IMR-90 (cell line): ENCODE data around the gene MLLT3. TPM values are rescaled to one million over a fixed set of nuclear protein-coding genes. Genes with fewer than 3 reads are reported as not detected.

Experiments used
- ATAC-seq: fragments of 200-7000 bp; cut with Tn5 transposase; 2 replicates; pipeline ENCODE4 v1.9.1; 2020; ENCODE audit warnings: low read depth, mild to moderate bottlenecking, moderate library complexity
- BruUV-seq: library from RNA; stranded (reverse); fragments of 400-500 nt; replicated peaks from 2 replicates; lab custom pipeline; 2021; lab: Mats Ljungman, UMichigan
- CTCF ChIA-PET: fragments of 300-600 bp; formaldehyde crosslinking; extraction: SDS; loops from one replicate; lab custom pipeline; 2021; ENCODE audit warnings: antibody characterized with exemption; lab: Yijun Ruan, JAX
- POLR2A ChIA-PET: fragments of 300-600 bp; sonication (Branson Sonifier 250); formaldehyde crosslinking; loops from one replicate; lab custom pipeline; 2022; ENCODE audit warnings: antibody characterized with exemption; ENCODE audit not compliant: unreplicated experiment; lab: Charles Lee
- DNase-seq: peaks from one replicate; pipeline ENCODE4 v3.0.0; 2013
- H2AFZ ChIP-seq: replicated peaks from 2 replicates; pipeline ENCODE3; 2013; ENCODE audit warnings: low read length, mild to moderate bottlenecking; ENCODE audit not compliant: poor library complexity
- H2AK5ac ChIP-seq: 2 replicates; pipeline ENCODE4 v1.6.1; 2013; ENCODE audit warnings: low read depth, low read length, inconsistent platforms
- H2AK9ac ChIP-seq: replicated peaks from 2 replicates; pipeline ENCODE3; 2013; ENCODE audit warnings: mild to moderate bottlenecking, low read depth, low read length, moderate library complexity; ENCODE audit not compliant: poor library complexity
- H2BK120ac ChIP-seq: 2 replicates; pipeline ENCODE4 v1.6.1; 2013; ENCODE audit warnings: low read depth, low read length, inconsistent platforms
- H2BK15ac ChIP-seq: 3 replicates; pipeline ENCODE4 v1.6.1; 2013; ENCODE audit warnings: low read depth, low read length, inconsistent platforms
- H2BK20ac ChIP-seq: 2 replicates; pipeline ENCODE4 v1.6.1; 2013; ENCODE audit warnings: low read depth, mild to moderate bottlenecking, inconsistent platforms, low read length, moderate library complexity
- H2BK5ac ChIP-seq: 2 replicates; pipeline ENCODE4 v1.6.1; 2013; ENCODE audit warnings: mild to moderate bottlenecking, low read depth, low read length, inconsistent platforms; ENCODE audit not compliant: poor library complexity, severe bottlenecking
- H3K14ac ChIP-seq: replicated peaks from 2 replicates; pipeline ENCODE4 v1.6.1; 2013; ENCODE audit warnings: low read depth, low read length, inconsistent platforms
- H3K18ac ChIP-seq: 2 replicates; pipeline ENCODE4 v1.6.1; 2013; ENCODE audit warnings: low read depth, low read length, control low read depth
- H3K23ac ChIP-seq: 2 replicates; pipeline ENCODE4 v1.6.1; 2013; ENCODE audit warnings: low read depth, low read length, inconsistent platforms
- H3K27ac ChIP-seq: 2 replicates; pipeline ENCODE4 v1.5.1; 2013; ENCODE audit warnings: mild to moderate bottlenecking, control low read depth, low read length; ENCODE audit not compliant: insufficient read depth
- H3K27me3 ChIP-seq: 2 replicates; pipeline ENCODE4 v1.6.1; 2013; ENCODE audit warnings: low read length; ENCODE audit not compliant: control insufficient read depth, insufficient read depth
- H3K36me3 ChIP-seq: 2 replicates; pipeline ENCODE4 v1.6.1; 2013; ENCODE audit warnings: low read length, mixed read lengths; ENCODE audit not compliant: control insufficient read depth, insufficient read depth
- H3K4ac ChIP-seq: 2 replicates; pipeline ENCODE4 v1.6.1; 2013; ENCODE audit warnings: low read depth, low read length, inconsistent platforms
- H3K4me1 ChIP-seq: 2 replicates; pipeline ENCODE4 v1.6.1; 2013; ENCODE audit warnings: low read length, mixed read lengths; ENCODE audit not compliant: control insufficient read depth, insufficient read depth
- H3K4me2 ChIP-seq: 2 replicates; pipeline ENCODE4 v1.6.1; 2013; ENCODE audit warnings: low read depth, mild to moderate bottlenecking, control low read depth, low read length, moderate library complexity
- H3K4me3 ChIP-seq: 2 replicates; pipeline ENCODE4 v1.5.1; 2013; ENCODE audit warnings: low read depth, mild to moderate bottlenecking, control low read depth, low read length, moderate library complexity; ENCODE audit not compliant: insufficient read depth
- H3K56ac ChIP-seq: 2 replicates; pipeline ENCODE4 v1.6.1; 2013; ENCODE audit warnings: low read length, inconsistent platforms; ENCODE audit not compliant: insufficient read depth; ENCODE audit errors: extremely low read depth
- H3K79me1 ChIP-seq, 2 experiments: 2 replicates each; pipeline ENCODE4 v1.6.1; 2013; ENCODE audit warnings: low read length in 2 of 2, inconsistent platforms in 1 of 2, low read depth in 1 of 2
- H3K9ac ChIP-seq: 2 replicates; pipeline ENCODE4 v1.6.1; 2013; ENCODE audit warnings: low read depth, low read length, control low read depth
- H3K9me1 ChIP-seq: 2 replicates; pipeline ENCODE4 v1.6.1; 2013; ENCODE audit warnings: low read length, inconsistent platforms; ENCODE audit not compliant: insufficient read depth
- H3K9me3 ChIP-seq: 2 replicates; pipeline ENCODE4 v1.6.1; 2013; ENCODE audit warnings: low read length; ENCODE audit not compliant: control insufficient read depth, insufficient read depth
- H4K20me1 ChIP-seq: 2 replicates; pipeline ENCODE4 v1.6.1; 2013; ENCODE audit warnings: low read length, inconsistent platforms; ENCODE audit not compliant: insufficient read depth
- H4K5ac ChIP-seq: 2 replicates; pipeline ENCODE4 v1.6.1; 2013; ENCODE audit warnings: mild to moderate bottlenecking, low read depth, low read length, control low read depth
- H4K8ac ChIP-seq, 2 experiments: 2 replicates each; pipeline ENCODE4 v1.6.1; 2013; ENCODE audit warnings: low read depth in 2 of 2, low read length in 2 of 2, control low read depth in 1 of 2, inconsistent platforms in 1 of 2
- H4K91ac ChIP-seq: 2 replicates; pipeline ENCODE4 v1.6.1; 2013; ENCODE audit warnings: low read depth, low read length, inconsistent platforms; ENCODE audit not compliant: insufficient read depth
- BHLHE40 ChIP-seq: fragments of 150-350 bp; IDR thresholded peaks from 2 replicates; pipeline ENCODE4 v1.6.1; 2016; ENCODE audit warnings: mild to moderate bottlenecking, low read depth, low read length
- CHD1 ChIP-seq: IDR thresholded peaks from 2 replicates; pipeline ENCODE4 v1.6.1; 2012; ENCODE audit warnings: low read depth, low read length, improper control_type of control experiment
- CTCF ChIP-seq: conservative IDR thresholded peaks from 2 replicates; pipeline ENCODE4 v1.5.1; 2012; ENCODE audit warnings: mild to moderate bottlenecking, low read depth, low read length, improper control_type of control experiment
- ELK1 ChIP-seq: fragments of 150-350 bp; IDR thresholded peaks from 2 replicates; pipeline ENCODE4 v1.6.1; 2016; ENCODE audit warnings: low read depth, mild to moderate bottlenecking, low read length, moderate library complexity, borderline replicate concordance
- FOS ChIP-seq: fragments of 150-350 bp; IDR thresholded peaks from 2 replicates; pipeline ENCODE4 v1.6.1; 2016; ENCODE audit warnings: low read depth, low read length
- MAZ ChIP-seq: IDR thresholded peaks from 2 replicates; pipeline ENCODE4 v1.6.1; 2012; ENCODE audit warnings: low read depth, mild to moderate bottlenecking, low read length, improper control_type of control experiment, moderate library complexity, borderline replicate concordance
- RCOR1 ChIP-seq: IDR thresholded peaks from 2 replicates; pipeline ENCODE4 v1.6.1; 2012; ENCODE audit warnings: mild to moderate bottlenecking, low read length, improper control_type of control experiment; ENCODE audit not compliant: insufficient replicate concordance
- SMC3 ChIP-seq: fragments of 150-350 bp; IDR thresholded peaks from 2 replicates; pipeline ENCODE4 v1.6.1; 2016; ENCODE audit warnings: low read depth, mild to moderate bottlenecking, antibody characterized with exemption, low read length, moderate library complexity
- USF2 ChIP-seq: fragments of 150-350 bp; IDR thresholded peaks from 2 replicates; pipeline ENCODE4 v1.6.1; 2017; ENCODE audit warnings: mild to moderate bottlenecking, antibody characterized with exemption, low read length, low read depth
- WGBS, 2 experiments: methylation state at CpG; one replicate each; pipeline versions ENCODE4 v1.1.5 to v1.1.7; 2013; ENCODE audit warnings: missing lambda C conversion rate in 2 of 2; ENCODE audit not compliant: insufficient read length in 1 of 2; ENCODE audit errors: extremely low coverage in 2 of 2; 5-methylcytosine and 5-hydroxymethylcytosine counted together
- dilution Hi-C: fragments of 300-500 bp; cut with HindIII; formaldehyde crosslinking; loops from one replicate; pipeline ENCODE4 v1.14.3; 2018; ENCODE audit warnings: low sequenced_read_pairs; ENCODE audit not compliant: unreplicated experiment
- in situ Hi-C: fragments of 300-500 bp; cut with MboI; formaldehyde crosslinking; loops from 3 replicates; pipeline ENCODE4 v1.14.3; 2019; ENCODE audit warnings: low sequenced_read_pairs, inconsistent platforms, mixed read lengths
- intact Hi-C: fragments of 100-400 bp; cut with micrococcal nuclease; formaldehyde crosslinking; loops from 2 replicates; pipeline ENCODE4 v1.10.0; 2022
- polyA plus RNA-seq, 3 experiments: library from polyadenylated mRNA; depleted of rRNA; stranded (reverse); fragments of >200 nt; gene quantifications; 2 replicates each; pipeline ENCODE4 v1.2.3, GENCODE V29; 2012; ENCODE audit warnings: low replicate concordance in 1 of 3
- total RNA-seq: library from RNA; depleted of rRNA; stranded (reverse); fragments of >200 nt; gene quantifications from 2 replicates; pipeline ENCODE4 v1.2.3, GENCODE V29; 2012

The MLLT3 gene
- total and polyA plus RNA-seq, 2 of the 4 experiments (the other 2 are of a cell fraction), result 10.4 to 21.1 TPM

GRCh38 chr9:20496328-20496727, 126.0 kb downstream of the MLLT3 start:
- no peak overlapping the region for H2BK15ac ChIP-seq
- H4K8ac ChIP-seq, result no peak overlapping the region
- no peaks in the 10 kb centered on the region for H3K36me3 ChIP-seq
- H3K56ac ChIP-seq, result no peak overlapping the region
- no peak overlapping the region for H4K91ac ChIP-seq
- 0 out of 2 replicates have a peak overlapping the region, but pooled peaks have one; percentile 35 for H3K14ac ChIP-seq
- H3K4me3 ChIP-seq, result no peak overlapping the region
- dilution Hi-C loops (no loop called here), in situ Hi-C loops (no loop called here), intact Hi-C loops (no loop called here)
- no peak overlapping the region for H2BK5ac ChIP-seq
- peaks cover 5 to 9% of the 10 kb centered on the region in 2 experiments for H3K79me1 ChIP-seq
- H3K23ac ChIP-seq, result no peak overlapping the region
- ChIA-PET CTCF (interaction anchor here (0.5 kb wide), 1 partner anchor 550 kb away, joined by 3 read pairs; no protein-coding TSS in a partner anchor), POLR2A (no interaction called here)
- ATAC-seq, result no peak
- H2BK20ac ChIP-seq, result no peak overlapping the region
- no peak overlapping the region for H3K27ac ChIP-seq
- no peaks in the 10 kb centered on the region for H3K9me1 ChIP-seq
- H3K4me1 ChIP-seq, result no peaks in the 10 kb centered on the region
- no peak overlapping the region for H2AK5ac ChIP-seq
- no peak overlapping the region for H3K4ac ChIP-seq
- no peak overlapping the region for H4K5ac ChIP-seq
- H4K20me1 ChIP-seq, result peaks cover 2% of the 10 kb centered on the region; the same call in 1 of the 2 replicates
- no peaks in the 10 kb centered on the region for H3K9me3 ChIP-seq
- TF ChIP-seq ELK1 (no peak), MAZ (no peak), BHLHE40 (no peak), CHD1 (no peak), SMC3 (no peak), CTCF (no peak), RCOR1 (no peak), USF2 (no peak), FOS (no peak)
- no TSS peak for BruUV-seq
- WGBS, 2 experiments, result no CpG with 5 or more reads among the region's 2 CpGs
- no peak overlapping the region for H2BK120ac ChIP-seq
- H3K18ac ChIP-seq, result no peak overlapping the region
- DNase-seq, result no peak
- H3K4me2 ChIP-seq, result no peak overlapping the region
- H3K27me3 ChIP-seq, result no peaks in the 10 kb centered on the region
- no peak overlapping the region for H2AFZ ChIP-seq
- no peak overlapping the region for H3K9ac ChIP-seq
- H2AK9ac ChIP-seq, result no peak overlapping the region
